HG02840 (cell line): ENCODE results near the gene INPP4B.
"Not testable (repeated sequence)": the region's sequence is repeated elsewhere in the genome, so short reads cannot be mapped to it uniquely, and the experiment has no call there.

Experiments
- ATAC-seq: cut with Tn5 transposase; IDR thresholded peaks from one replicate; pipeline ENCODE4 v1.9.1; 2021; ENCODE audit warnings: mild to moderate bottlenecking, moderate library complexity, moderate number of reproducible peaks; ENCODE audit not compliant: unreplicated experiment, low FRiP score

Gene INPP4B

DNA sequence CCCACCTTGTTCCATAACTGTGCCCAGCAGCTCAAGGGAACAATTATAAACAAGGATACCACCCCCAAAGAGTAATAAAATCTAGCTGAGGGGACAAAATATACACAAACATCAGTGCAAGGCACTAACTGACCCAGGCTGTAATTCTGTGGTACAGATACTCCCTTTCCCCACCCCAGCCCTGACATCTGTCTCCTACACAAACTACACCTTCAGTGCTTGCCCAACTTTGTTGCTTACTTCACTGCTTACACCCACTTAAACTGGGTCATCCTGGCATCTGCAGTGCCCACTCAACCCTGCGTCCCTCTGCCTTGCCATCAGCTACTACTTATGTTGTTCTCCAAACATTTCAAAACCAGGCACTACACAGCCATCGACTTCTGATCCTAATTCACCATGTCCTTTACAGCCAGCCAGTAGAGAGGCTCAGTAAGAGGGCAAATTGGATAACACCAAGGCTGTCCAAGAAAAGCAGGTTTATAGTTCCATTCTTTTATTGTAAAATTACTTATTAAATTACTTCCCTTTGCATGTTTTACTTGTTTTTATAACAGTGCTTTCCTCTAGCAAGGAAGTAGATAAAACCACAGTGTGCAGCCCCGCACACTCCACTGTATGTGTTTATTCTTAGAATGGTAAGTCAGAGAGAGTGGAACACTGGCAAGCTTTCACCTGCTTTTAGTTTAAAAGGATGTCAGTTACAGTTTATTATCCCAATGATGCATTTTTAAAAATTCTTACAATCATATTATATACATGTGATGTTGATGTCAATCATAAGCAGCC is 149.6 kb downstream of the INPP4B start:
- no peak for ATAC-seq

DNA sequence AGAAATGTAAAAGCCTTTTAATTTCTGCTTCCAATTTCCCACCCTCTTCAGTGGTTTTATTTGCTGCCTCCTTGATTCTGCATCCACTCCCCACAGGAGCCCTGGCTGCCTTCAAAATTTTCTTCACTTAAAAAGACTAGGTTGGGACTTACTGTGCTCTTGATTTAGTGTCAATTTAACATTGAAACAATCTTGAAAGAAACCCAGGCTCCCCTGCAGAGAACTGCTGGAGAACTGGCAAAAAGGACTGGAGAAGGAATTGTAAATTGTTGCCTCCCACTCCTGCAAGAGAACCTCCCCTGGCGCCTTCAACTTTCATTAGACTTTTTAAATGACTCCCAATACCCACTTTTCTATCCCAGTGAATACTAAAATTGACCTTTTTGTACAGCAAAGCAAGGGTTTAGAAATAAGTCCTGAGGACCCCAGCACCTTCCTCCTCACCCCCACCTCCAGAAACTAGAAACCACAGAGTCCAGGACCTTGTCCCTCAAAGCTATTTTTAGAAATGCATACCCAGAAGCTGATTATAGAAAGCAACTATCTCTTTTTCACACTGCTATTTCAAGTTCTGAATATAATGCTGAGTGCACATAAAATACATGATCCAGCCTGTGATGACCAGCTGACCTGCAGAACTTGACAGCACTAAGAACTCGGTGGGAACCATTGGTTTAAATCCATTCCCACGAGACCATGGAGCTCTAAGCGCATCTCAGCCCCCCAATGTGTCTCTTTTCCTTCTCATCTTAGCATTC is 155.5 kb downstream of the INPP4B start:
- ATAC-seq: no peak

DNA sequence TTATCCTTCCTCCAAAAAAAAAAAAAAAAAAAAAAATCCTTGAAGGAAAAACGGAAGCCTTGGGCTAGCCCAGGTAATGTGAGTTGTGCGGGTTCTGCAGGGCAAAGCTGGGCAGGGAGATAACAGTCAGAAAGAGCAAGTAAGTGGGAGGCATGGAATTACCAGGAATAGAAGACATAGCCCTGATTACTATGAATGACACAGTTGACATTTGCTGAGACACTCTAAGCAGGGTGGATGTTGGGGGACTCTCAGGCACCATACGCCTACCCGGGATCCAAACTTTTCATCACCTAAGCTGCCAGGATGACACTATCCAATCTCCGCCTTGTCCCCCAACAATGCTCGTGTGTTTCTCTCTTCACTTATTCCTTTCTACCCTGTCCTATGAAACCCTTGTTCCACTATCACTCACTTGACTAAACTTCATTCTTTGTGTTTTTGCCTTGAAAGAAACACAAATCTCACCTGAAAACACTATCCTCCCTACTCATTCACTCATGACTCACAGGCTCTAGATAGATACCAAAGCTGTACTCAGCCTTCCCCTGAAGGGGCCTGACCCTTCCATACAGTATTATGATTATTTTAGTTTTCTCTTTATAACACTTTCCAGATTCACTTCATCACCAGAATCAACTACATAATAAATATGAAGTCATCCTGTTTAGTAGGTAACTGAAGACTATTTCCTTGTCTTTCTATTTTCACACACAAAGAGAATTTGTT is 158.4 kb downstream of the INPP4B start:
- no peak for ATAC-seq

DNA sequence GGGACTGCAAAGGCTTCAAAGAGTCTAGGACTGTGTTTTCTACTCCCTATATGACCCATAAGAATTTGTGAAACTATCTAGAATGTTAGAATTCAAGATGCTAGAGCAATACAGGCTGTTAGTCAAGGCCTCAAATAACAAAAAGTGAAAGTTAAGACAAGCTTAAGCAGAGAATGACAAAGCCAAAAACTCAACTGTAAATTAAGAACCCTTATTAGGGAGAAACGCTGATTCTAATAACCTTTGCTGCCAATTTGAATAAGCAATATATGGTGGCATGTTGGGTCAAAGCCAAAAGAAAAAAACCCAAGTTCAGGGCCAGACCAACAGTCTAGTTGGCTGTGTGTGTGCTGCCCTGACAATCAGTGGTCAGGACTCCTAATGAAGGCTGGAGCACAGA is 160.0 kb downstream of the INPP4B start:
- no peak for ATAC-seq

DNA sequence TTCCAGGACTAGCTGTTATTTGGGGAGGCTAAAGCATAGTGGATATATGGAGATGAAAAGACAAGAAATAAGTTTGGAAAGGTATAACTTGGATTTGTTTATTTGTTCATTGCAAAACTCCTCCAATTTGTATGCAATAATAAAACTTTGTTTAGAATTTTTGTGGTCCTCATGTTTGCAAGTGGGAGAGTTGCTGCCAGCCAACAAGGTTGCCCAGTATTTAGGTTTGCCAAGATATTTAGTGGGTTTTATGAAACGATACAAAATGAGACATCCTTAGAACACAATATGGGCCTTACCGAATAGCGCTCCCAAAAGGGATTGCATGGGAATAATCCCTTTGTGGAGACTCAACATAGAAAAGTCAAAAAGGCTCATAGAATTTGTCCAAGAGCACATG is 162.1 kb downstream of the INPP4B start:
- no peak for ATAC-seq

DNA sequence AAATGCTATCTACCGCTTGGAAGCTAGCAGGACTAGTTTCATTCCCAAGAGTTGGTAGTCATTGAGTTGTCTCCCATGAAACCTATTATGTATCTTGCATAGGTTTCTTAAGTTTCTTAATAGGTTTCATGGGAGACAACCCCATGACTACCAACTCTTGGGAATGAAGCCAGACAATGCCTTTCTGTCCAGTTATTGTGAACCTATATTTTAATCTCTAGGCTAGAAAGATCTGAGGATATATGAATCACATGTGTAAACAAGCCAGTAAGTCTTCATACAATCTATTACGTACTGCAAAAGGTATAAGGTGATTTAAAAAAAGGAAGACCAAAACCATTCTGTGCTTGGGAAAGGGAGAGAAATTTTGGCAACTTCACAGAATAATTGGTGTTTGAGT is 162.6 kb downstream of the INPP4B start:
- ATAC-seq: no peak

DNA sequence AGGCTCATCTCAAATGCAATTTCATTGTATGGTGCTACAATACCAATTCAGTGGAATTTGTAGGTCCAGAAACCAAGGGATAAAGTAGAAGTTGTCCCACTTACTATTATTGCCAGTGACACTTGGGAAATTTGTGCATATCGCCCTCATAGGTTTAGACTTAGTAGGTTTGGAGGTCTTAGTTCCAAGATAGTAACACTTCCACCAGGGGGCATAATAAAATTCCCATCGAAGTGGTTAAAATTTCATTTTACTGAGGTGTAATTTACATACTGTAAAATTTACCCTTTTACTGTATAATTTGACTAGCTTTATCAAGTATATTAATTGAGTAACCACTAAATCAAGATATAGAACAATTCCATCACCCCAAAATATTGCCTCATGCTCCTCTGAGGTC is 174.6 kb downstream of the INPP4B start:
- ATAC-seq: no peak

DNA sequence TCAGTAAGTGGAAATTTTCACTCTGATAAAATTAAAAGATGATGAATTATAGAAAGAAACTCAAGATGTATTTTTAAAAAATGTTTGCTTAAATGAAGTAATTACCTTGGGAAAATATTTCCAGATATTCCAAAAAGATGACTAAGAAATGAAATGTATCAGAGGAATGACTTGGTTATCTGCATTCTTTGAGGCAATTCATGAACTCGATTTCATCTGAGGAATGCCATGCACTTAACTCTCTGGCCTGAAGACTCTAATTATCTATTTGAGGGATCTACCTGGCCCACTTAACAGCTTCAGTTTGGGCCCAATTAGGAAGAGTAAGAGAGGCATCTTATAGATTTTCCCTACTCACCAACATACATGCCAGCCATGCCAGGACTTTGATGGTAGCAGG is 182.3 kb downstream of the INPP4B start:
- no peak for ATAC-seq

DNA sequence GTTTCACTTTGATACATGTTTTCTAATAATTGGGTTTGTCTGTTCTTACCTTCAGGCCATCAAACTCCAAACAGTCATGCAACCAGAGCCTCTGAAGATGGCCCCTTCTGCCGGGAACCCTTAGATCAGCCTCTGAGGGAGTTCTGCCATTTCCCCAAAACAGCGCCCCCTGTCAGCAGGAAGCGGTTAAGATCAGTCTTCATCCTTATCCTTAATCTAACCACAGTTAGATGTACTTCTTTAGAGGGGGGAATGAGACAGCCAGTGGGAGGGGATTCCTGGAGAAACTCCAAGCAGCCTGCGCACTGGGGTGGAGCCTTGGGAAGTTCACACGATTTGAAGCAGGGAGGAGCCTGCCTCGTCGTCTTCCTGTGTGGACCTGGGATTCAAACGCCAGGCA is 185.4 kb downstream of the INPP4B start:
- ATAC-seq: no peak

DNA sequence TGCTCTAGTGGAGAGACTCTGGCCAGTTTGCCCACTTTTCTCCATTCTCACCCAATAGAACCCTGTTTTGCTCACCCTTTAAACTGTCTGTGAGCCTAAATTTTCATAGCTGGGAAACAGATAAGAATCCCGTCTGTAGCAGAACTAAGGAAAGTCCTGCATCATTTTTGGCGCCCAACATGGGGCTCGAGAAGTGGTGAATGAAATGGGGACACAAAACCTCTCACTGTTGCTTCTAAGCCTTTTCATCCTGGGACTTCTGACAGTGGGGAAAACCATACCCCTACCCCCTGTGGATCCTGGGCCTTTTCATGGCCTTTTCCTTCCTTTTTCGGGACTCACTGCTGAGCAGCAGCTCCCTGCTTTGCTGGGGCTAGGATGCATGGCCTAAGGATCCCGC is 189.9 kb downstream of the INPP4B start:
- no peak for ATAC-seq

DNA sequence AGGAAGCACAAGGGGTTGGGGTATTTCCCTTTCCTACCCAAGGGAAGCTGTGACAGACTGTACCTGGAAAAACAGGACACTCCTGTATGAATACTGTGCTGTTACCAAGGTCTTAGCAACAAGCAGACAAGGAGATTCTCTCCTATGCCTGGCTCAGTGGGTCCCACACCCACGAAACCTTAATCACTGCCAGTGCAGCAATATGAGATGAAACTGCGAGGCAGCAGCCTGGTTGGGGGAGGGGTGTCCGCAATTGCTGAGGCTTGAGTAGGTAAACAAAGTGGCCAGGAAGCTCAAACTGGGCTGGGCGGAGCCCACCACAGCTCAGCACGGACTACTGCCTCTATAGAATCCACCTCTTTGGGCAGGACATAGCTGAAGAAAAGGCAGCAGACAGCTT is 197.7 kb downstream of the INPP4B start:
- ATAC-seq: no peak

DNA sequence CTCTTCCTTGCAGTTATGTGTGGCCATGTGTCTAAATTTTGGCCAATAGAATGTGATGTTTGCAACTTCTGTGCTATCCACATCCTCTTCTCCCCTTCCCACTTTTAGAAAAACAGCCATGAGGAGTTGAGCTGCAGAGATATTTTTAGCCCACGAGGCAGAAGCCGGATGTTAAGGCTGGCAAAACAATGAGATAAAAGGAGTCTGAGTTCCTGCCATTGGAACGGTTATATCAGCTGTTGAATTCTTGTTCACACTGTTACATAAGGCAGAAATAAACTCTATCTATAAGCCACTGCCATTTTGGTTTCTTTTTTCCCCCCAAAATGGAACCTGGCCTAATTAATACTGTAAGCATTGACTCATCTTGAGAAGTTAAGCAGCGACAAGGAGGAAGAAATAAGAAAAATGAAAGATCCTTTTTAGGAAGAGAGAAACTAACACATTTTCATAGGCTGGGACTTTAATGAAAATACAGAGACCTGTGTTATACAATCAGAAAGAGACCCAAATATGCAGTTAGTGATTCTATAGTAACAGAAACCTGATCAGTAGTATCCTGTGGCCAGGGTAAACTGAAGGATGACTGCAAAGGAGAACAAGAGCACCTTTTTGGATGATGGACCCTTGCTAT is 200.5 kb downstream of the INPP4B start:
- no peak for ATAC-seq

DNA sequence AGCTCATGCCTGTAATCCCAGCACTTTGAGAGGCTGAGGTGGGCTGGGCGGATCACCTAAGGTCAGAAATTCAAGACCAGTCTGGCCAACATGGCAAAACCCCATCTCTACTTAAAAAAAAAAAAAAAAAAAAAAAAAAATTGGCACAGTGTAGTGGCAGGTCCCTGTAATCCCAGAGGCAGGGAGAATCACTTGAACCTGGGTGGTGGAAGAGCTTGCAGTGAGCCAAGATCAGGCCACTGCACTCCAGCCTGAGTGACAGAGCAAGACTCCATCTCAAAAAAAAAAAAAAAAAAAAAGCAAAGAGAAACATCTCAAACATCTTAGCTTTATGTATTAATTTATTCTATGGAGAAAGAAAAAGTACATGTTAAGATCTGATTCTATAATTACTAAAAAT is 201.5 kb downstream of the INPP4B start:
- not testable (repeated sequence) for ATAC-seq

DNA sequence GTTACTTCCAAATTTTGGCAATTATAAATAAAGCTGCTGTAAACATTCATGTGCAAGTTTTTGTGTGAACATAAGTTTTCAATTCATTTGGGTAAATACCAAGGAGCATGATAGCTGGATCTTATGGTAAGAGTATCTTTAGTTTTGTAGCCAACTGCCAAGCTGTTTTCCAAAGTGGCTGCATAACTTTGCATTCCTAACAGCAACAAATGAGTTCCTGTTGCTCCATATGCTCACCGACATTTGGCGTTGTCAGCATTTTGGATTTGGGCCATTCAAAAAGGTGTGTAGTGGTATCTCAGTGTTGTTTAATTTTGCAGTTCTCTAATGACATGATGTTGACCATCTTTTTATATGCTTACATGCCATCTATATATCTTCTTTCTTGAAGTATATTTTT is 208.5 kb downstream of the INPP4B start:
- ATAC-seq: no peak

DNA sequence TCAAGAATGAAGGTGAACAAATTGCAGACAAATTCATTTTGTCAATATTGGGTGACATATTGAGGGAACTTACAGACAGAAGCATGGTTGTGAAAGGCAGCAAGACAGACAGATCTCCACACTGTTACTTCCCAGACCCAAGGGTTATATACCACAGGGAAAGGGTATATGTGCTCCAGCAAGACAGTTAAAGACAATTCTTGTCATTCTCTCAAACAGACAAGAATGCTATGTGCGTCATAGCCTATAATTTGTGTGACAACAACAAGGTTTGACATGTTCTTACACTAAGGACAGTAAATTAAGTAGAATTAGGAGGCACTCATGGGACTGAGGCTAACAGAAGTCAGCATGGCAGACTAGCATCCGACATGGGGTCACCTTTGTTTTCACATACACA is 214.3 kb downstream of the INPP4B start:
- ATAC-seq: no peak

DNA sequence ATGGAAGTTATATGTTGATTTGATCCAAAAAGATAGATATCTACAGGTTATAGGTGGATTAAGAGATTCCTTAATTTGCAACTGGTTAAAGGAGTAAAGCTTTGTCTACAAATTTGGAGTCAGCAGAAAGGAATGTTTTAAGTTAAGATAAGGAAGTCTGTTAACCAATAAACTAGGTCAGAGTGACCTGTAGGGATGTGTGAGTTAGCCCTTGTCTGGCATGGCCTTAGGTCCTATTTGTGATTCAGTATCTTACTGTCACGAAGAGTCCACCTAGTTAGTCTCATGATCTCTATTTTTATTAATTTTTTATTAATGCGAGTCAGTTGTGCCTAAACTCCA is 230.8 kb downstream of the INPP4B start:
- no peak for ATAC-seq

DNA sequence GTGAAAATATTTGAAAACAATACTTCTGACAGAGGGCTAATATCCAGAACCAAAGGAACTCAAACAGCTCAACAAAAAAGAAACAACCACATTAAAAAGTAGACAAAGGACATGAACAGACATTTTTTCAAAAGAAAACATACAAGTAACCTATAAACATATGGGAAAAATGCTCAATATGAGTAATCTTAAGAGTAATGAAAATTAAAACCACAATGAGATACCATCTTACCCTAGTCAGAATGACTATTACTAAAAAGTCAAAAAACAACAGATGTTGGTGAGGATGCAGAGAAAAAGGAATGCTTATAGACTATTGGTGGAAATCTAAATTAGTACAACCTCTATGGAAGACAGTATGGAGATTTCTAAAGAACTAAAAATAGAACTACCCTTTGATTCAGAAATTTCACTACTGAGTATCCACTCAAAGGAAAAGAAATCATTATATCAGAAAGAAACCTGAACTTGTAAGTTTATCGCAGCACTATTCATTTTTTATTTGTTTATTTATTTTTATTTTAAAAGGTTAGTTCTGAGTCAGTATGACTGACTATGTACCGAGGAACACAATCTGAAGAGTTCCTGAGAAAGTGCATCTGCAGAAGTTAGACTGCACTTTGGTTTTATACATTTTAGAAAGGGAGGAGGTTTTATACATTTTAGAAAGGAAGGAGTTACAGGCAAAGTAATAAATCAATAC is 231.3 kb downstream of the INPP4B start:
- ATAC-seq: no peak

DNA sequence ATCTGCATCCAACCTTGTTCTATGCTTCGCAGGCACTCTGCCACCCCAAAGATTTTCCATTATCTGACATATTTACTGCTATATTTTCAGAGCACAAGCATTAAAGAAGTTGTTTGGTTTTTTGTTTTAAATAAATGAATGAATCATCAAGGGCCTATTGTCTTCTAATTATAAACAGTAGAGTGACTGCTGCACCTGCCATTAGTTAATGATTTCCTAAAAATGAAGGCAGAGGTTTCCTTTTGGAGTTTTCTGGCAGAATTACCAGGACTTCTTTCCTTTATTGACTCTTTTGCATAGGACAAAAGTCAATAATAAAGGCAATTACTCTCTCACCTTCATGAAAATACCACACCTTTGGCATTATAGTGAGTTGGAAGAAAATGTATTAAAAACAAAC is 238.1 kb downstream of the INPP4B start:
- no peak for ATAC-seq

DNA sequence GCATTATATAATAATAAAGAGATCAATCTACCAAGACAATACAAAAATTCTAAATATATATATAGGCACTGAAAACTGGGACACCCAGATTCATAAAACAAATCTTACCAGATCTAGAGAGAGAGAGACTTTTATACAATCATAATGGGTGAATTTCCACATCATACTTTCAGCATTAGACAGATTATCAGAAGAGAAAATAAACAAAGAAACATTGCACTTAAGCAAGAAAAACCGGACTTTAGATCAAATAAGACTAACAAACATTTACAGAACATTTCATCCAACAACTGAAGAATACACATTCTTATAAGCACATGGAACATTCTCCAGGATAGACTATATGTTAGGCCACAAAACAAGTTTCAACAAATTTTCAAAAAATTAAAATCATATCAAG is 245.1 kb downstream of the INPP4B start:
- ATAC-seq: no peak

DNA sequence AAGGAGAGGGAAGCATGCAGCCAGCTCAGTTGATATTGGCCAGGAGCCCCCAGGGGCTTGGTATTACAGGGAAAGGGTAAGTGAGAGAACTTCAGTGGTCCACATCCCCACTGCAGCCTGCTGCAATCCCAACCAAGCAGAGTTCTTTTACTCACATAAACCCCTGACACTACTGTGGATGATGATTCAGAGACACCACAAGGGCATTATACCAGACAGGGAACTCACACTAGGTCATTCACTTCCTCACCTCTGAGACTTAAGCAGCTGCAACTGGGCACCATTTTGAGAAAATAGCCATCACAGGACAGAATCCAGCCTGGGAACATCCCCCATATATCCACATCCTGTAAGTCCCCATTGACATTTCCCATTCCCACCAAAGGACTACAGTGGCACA is 248.0 kb downstream of the INPP4B start:
- no peak for ATAC-seq
